ENCODE results near the gene PLTP. TPM values are rescaled to one million over a fixed set of nuclear protein-coding genes. Genes with fewer than 3 reads are reported as not detected.

Gene PLTP
- total and polyA plus RNA-seq, 2 donors (not counting 3 experiments of a cell fraction or from before 2014, with no cell fraction given): 62.1 to 118 TPM

GRCh38 chr20:45896641-45897161, 15.3 kb downstream of the PLTP start:
- ChIA-PET POLR2A (no interaction called here), CTCF (interaction anchor here (0.6 to 0.7 kb wide), 2 partner anchors 13 to 535 kb away, joined by 3 read pairs; no protein-coding TSS in a partner anchor)
- DNase-seq (ENCODE audit: low read depth, low spot score) (no peak), FAIRE-seq (no peak)
- Histone ChIP-seq H3K4me3 (replicated peaks in 1 of 3; ENCODE audit: insufficient read depth in 1 of 3, low read depth in 1 of 3, low read length in 3 of 3) (no peak overlapping the region), H3K27ac (ENCODE audit: insufficient read depth, low read depth, low read length) (no peak overlapping the region), H3K4me2 (ENCODE audit: insufficient read depth, low read length) (no peak overlapping the region), H3K9me3 (replicated peaks; ENCODE audit: control insufficient read depth, insufficient read depth, low read length) (no peaks in the 10 kb centered on the region), H3K4me1 (ENCODE audit: control insufficient read depth, extremely low read depth, insufficient read depth, low read length) (peaks cover 12% of the 10 kb centered on the region), H3K27me3 (ENCODE audit: control insufficient read depth in 2 of 2, insufficient read depth in 2 of 2, low read length in 2 of 2) (no peaks in the 10 kb centered on the region), H3K9ac (replicated peaks; ENCODE audit: extremely low read depth, insufficient read depth, low read length) (no peak overlapping the region), H3K36me3 (ENCODE audit: control insufficient read depth in 2 of 2, extremely low read depth in 1 of 2, insufficient read depth in 2 of 2, low read length in 2 of 2) (peaks cover 4 to 31% of the 10 kb centered on the region in 2 experiments), H2AFZ (ENCODE audit: low read depth, low read length) (no peak overlapping the region), H3K79me2 (ENCODE audit: control insufficient read depth, insufficient read depth, low read length) (no peaks in the 10 kb centered on the region), H3K9me1 (replicated peaks; ENCODE audit: control insufficient read depth, extremely low read depth, insufficient read depth, low read length) (no peaks in the 10 kb centered on the region), H4K20me1 (replicated peaks; ENCODE audit: control insufficient read depth, extremely low read depth, insufficient read depth, low read length) (no peaks in the 10 kb centered on the region)
- intact Hi-C loops (cut with micrococcal nuclease) (no loop called here), dilution Hi-C loops (cut with MboI; ENCODE audit: extremely low pct_ligation_motif_present, low sequenced_read_pairs) (no loop called here)
- TF ChIP-seq JUN (IDR thresholded peaks at IDR 0.05; ENCODE audit: borderline replicate concordance, insufficient read depth, insufficient read length, low read depth) (no peak), EZH2 (IDR thresholded peaks at IDR 0.05; ENCODE audit: borderline replicate concordance, low read depth, low read length, severe bottlenecking) (no peak), MYC (IDR thresholded peaks at IDR 0.05; ENCODE audit: low read depth, low read length) (no peak), FOS (IDR thresholded peaks at IDR 0.05; ENCODE audit: borderline replicate concordance, insufficient read depth, low read length) (no peak), CTCF (IDR thresholded peaks at IDR 0.05; ENCODE audit: extremely low read depth in 1 of 2, insufficient read depth in 1 of 2, low read depth in 1 of 2, low read length in 2 of 2) (no peak), POLR2A (IDR thresholded peaks at IDR 0.05; ENCODE audit: low read depth, low read length) (no peak), MAX (IDR thresholded peaks at IDR 0.05; ENCODE audit: insufficient read depth, insufficient read length) (no peak), GATA2 (IDR thresholded peaks at IDR 0.05; ENCODE audit: insufficient read depth, insufficient read length, low read depth, low read length) (no peak), POLR2AphosphoS5 (IDR thresholded peaks at IDR 0.05; ENCODE audit: insufficient read depth, low read depth, low read length) (no peak)
- no TSS peak for BruUV-seq (replicated peaks)
